Left ventricle myocardium inferior (tissue), 1 donor: ENCODE measurements around the gene CCND1. TPM values are rescaled to one million over a fixed set of nuclear protein-coding genes. Genes with fewer than 3 reads are reported as not detected.

ENCODE experiments used
- DNase-seq: peaks from one replicate; pipeline ENCODE4 v3.0.0-alpha.2; 2020
- H3K27ac ChIP-seq: fragments of 200-600 bp; replicated peaks from 2 replicates; pipeline ENCODE4 v1.8.0; 2021
- H3K27me3 ChIP-seq: fragments of 200-600 bp; 2 replicates; pipeline ENCODE4 v1.8.0; 2021; ENCODE audit warnings: low read depth
- H3K36me3 ChIP-seq: fragments of 200-600 bp; 2 replicates; pipeline ENCODE4 v1.8.0; 2021
- H3K4me1 ChIP-seq: fragments of 200-600 bp; 2 replicates; pipeline ENCODE4 v1.8.0; 2021
- H3K4me3 ChIP-seq: fragments of 200-600 bp; 2 replicates; pipeline ENCODE4 v1.8.0; 2021; ENCODE audit warnings: mild to moderate bottlenecking, moderate library complexity
- H3K9me3 ChIP-seq: fragments of 200-600 bp; replicated peaks from 2 replicates; pipeline ENCODE4 v1.8.0; 2021
- intact Hi-C: fragments of 100-400 bp; cut with micrococcal nuclease; formaldehyde crosslinking; loops from one replicate; pipeline ENCODE4 v1.11.0; 2022
- total RNA-seq: library from RNA; stranded (reverse); fragmentation: NEBNext Ultra II Directional; extraction: Animal tissue kit (Norgen Biotek cat#: 25700); gene quantifications from one replicate; pipeline ENCODE4 v1.2.1, GENCODE V29; 2021
- TF ChIP-seq, protein P1 (sequence below): fragments of 200-600 bp; IDR thresholded peaks from 2 replicates; pipeline ENCODE4 v1.8.0; 2021; ENCODE audit warnings: antibody characterized with exemption, mild to moderate bottlenecking, borderline replicate concordance
- donor health status: DM: no; HTN: yes; CAD: no; lungs with severe emphysema.

Gene CCND1
- total RNA-seq, 1 donor from 2014 or later: 160 TPM

DNA sequence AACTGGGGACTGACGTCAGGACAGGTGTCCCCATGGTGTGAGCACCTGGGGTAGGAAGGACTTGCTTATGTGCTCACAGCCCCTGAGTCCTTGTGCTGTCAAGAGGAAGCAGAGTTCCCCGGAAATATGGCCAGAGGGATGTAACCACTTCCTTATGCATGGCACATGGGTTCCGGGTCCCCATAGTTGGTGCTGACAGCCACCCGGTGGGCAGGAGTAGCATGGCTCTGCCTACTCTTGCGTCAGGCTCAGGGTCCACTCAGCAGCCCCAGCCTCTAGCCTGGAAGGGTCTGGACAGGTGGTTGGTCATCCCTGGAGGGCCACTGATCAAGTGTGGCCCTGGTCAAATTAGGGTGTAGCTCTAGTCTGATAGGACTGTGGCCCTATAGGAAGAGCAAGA, 42.8 kb upstream of the CCND1 start:
- TF ChIP-seq, protein P1, sequence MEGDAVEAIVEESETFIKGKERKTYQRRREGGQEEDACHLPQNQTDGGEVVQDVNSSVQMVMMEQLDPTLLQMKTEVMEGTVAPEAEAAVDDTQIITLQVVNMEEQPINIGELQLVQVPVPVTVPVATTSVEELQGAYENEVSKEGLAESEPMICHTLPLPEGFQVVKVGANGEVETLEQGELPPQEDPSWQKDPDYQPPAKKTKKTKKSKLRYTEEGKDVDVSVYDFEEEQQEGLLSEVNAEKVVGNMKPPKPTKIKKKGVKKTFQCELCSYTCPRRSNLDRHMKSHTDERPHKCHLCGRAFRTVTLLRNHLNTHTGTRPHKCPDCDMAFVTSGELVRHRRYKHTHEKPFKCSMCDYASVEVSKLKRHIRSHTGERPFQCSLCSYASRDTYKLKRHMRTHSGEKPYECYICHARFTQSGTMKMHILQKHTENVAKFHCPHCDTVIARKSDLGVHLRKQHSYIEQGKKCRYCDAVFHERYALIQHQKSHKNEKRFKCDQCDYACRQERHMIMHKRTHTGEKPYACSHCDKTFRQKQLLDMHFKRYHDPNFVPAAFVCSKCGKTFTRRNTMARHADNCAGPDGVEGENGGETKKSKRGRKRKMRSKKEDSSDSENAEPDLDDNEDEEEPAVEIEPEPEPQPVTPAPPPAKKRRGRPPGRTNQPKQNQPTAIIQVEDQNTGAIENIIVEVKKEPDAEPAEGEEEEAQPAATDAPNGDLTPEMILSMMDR: peak; percentile 35
- Histone ChIP-seq H3K9me3 (no peaks in the 10 kb centered on the region), H3K27ac (no peak overlapping the region), H3K36me3 (no peaks in the 10 kb centered on the region), H3K4me1 (no peaks in the 10 kb centered on the region), H3K4me3 (no peak overlapping the region), H3K27me3 (no peaks in the 10 kb centered on the region)
- DNase-seq: no peak
- intact Hi-C loops: no loop called here

DNA sequence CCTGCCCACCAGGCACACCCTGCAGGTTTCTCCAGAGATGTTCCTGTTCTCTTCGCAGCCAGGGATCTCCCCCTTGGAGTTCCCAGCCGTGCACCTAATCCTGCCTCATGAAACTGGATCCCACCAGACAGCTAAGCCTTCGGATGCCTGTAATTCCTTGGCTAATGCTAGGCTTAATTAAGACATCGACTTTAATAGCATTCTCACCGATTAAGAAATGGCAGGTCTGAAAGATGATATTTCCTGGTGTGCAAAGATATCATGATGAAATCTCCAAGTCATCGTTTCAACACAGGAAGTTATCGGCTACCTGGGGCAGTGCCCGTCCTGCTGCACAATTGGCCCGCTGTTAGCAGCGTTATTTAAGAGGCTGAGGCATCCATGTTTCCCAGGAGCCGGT, 41.5 kb upstream of the CCND1 start:
- TF ChIP-seq, protein P1: no peak
- Histone ChIP-seq H3K36me3 (no peaks in the 10 kb centered on the region), H3K27ac (no peak overlapping the region), H3K27me3 (no peaks in the 10 kb centered on the region), H3K9me3 (no peaks in the 10 kb centered on the region), H3K4me1 (no peaks in the 10 kb centered on the region), H3K4me3 (no peak overlapping the region)
- no peak for DNase-seq
- intact Hi-C loops: no loop called here

DNA sequence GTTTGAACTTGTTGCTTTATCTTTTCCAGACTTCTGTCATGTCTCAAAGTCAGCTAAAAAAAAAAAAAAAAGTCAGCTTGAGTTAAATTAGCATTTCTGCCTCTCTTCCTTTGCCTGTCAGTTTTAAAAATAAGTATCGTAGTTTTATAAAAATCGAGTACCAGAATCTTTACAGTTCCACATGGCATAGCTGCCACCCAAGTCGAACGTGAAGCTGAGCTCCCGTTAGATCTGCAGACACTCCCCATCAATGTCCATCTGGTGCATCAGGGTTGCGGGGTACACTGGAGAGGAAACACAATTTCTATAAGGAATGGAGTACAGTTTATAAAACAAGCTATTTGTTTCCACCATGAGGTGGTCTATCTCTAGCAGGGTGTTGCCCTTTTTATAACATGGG, 41.0 kb upstream of the CCND1 start:
- Histone ChIP-seq H3K9me3 (no peaks in the 10 kb centered on the region), H3K4me1 (no peaks in the 10 kb centered on the region), H3K4me3 (no peak overlapping the region), H3K27ac (no peak overlapping the region), H3K27me3 (no peaks in the 10 kb centered on the region), H3K36me3 (no peaks in the 10 kb centered on the region)
- TF ChIP-seq, protein P1: no peak
- intact Hi-C loops: no loop called here
- DNase-seq: no peak

DNA sequence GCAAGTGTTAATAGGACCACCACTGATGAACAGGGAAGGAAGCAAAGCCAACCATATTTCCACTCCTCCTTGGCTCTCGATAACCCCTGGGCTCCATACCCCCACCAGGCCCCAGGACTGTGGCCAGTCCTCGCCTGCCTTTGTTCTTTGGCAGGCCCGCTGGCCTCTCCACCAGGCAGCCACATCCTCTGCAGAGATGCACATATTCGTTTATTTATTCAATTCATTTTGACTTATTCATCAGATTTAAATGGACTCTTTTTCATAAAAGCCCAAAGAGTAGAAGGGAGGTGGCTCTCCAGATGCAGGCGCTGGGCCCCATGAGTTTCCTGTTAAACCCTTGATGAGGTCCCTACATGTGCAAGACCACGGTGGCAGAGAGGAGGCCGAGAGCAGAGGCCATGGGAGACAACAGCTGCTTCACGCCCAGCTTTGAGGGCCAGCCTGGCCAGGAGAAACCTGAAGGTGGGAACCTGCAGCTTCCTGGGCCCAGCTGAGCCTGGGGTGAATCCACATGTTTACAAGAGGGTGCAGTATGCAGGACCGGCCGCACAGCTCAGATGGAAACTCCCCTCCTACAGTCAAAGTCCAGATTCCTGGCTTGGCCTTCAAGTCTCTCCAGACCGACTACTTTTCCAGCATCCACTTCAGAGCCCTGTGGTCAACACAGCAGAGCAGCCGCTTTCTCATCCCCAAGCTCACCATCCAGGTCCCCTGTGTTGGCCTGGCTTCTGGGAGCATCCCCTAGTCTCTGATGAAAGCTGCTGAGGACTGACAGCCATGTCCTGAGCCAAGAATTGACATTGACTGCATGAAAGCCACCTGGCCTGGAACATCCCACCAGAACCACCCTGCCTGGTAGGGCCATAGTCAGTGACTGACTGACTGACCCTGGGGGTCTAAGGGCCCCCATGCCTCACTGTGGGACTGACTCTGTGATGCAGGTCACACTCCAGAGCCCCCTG, 39.7 kb upstream of the CCND1 start:
- H3K27me3 ChIP-seq: no peaks in the 10 kb centered on the region
- H3K4me3 ChIP-seq: no peak overlapping the region
- no peaks in the 10 kb centered on the region for H3K4me1 ChIP-seq
- H3K36me3 ChIP-seq: no peaks in the 10 kb centered on the region
- DNase-seq: no peak
- H3K27ac ChIP-seq: no peak overlapping the region
- TF ChIP-seq, protein P1: no peak
- intact Hi-C loops: no loop called here
- no peaks in the 10 kb centered on the region for H3K9me3 ChIP-seq

DNA sequence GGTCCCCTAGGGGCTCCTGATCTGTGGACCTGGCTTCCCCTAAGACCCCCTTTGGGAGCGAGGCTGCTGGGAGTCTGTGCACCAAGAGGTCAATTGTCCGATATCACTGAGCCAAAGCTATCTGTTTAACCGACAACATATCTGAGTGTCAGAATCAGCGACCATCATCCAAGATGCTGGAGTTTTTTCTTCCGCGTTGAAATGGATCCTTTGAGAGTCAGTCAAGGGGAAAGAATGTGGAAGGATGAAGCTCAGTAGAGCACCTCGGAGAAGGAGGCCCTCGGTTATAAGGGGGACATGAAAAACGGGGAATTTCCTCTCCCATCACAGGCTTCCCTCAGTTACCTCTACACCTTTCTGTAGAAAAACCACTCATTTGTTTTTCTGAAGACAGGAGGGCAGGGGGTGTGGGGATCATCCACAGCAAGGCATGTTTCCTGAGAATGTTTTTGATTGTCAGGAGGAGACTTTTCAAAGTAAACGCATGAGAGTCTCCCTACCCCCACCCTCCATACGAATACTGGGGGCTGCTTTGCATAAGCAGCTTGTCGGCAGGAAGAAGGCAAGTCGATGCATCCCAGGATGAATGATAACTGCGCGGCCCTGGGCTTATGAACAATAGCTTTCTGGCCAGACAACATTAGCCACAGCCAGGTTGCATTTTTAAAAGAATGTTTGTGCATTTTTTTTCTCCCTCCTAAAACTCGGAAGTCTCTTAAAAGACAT, 37.7 kb upstream of the CCND1 start:
- intact Hi-C loops: no loop called here
- no peak overlapping the region for H3K27ac ChIP-seq

More for the DNA sequence above, 37.7 kb upstream of the CCND1 start:
- no peak for DNase-seq
- no peaks in the 10 kb centered on the region for H3K4me1 ChIP-seq
- no peak overlapping the region for H3K4me3 ChIP-seq
- peaks cover 6% of the 10 kb centered on the region for H3K9me3 ChIP-seq
- H3K27me3 ChIP-seq: no peaks in the 10 kb centered on the region
- TF ChIP-seq, protein P1: no peak
- no peaks in the 10 kb centered on the region for H3K36me3 ChIP-seq
